HCT116 (cell line): ENCODE results near the gene HSPA13.

ENCODE experiments used
- CBX3 ChIP-seq: IDR thresholded peaks from 2 replicates; pipeline ENCODE4 v1.6.1; 2012; ENCODE audit warnings: low read depth
- EZH2 ChIP-seq: fragments of 200-600 bp; sonication (generic); IDR thresholded peaks from 2 replicates; pipeline ENCODE4 v1.6.1; 2017; ENCODE audit warnings: antibody characterized with exemption, mixed run types
- EZH2phosphoT487 ChIP-seq: fragments of 200-600 bp; IDR thresholded peaks from 2 replicates; pipeline ENCODE4 v1.6.1; 2018; ENCODE audit warnings: antibody characterized with exemption, borderline replicate concordance
- JUND ChIP-seq: IDR thresholded peaks from 2 replicates; pipeline ENCODE4 v1.6.1; 2012
- POLR2A ChIP-seq: IDR thresholded peaks from 2 replicates; pipeline ENCODE4 v1.7.0; 2011; ENCODE audit warnings: borderline replicate concordance; ENCODE audit not compliant: insufficient read depth, insufficient read length; ENCODE audit errors: extremely low read depth
- POLR2AphosphoS5 ChIP-seq: IDR thresholded peaks from 2 replicates; pipeline ENCODE4 v1.6.1; 2011; ENCODE audit warnings: mild to moderate bottlenecking, low read depth, low read length, moderate library complexity
- SIN3A ChIP-seq: IDR thresholded peaks from 2 replicates; pipeline ENCODE4 v1.6.1; 2012; ENCODE audit warnings: low read depth
- SP1 ChIP-seq: IDR thresholded peaks from 2 replicates; pipeline ENCODE4 v1.6.1; 2012; ENCODE audit warnings: low read depth
- YY1 ChIP-seq: IDR thresholded peaks from 2 replicates; pipeline ENCODE4 v1.6.1; 2011; ENCODE audit warnings: low read length, low read depth, moderate library complexity, mild to moderate bottlenecking; ENCODE audit not compliant: insufficient replicate concordance; ENCODE audit errors: extremely low read depth
- ZNF274 ChIP-seq: fragments of 200-500 bp; sonication (Bioruptor generic); IDR thresholded peaks from 2 replicates; pipeline ENCODE4 v1.6.1; 2014; ENCODE audit warnings: mild to moderate bottlenecking, low read depth, low read length, inconsistent platforms
- TF ChIP-seq, protein P1 (sequence below), 3 experiments: fragments of 200-600 bp in 1 of 3; sonication (generic) in 1 of 3; IDR thresholded peaks in 2 of 3; conservative IDR thresholded peaks in 1 of 3; 2 replicates each; pipeline ENCODE4 v1.5.1; 2012 to 2017; ENCODE audit warnings: low read depth in 2 of 3, low read length in 2 of 3, antibody characterized with exemption in 1 of 3, borderline replicate concordance in 1 of 3, control low read depth in 1 of 3, mild to moderate bottlenecking in 1 of 3, mixed read lengths in 1 of 3, mixed run types in 1 of 3, moderate library complexity in 1 of 3; ENCODE audit not compliant: insufficient read depth in 1 of 3
- TF ChIP-seq, protein P2 (sequence below): IDR thresholded peaks from 2 replicates; pipeline ENCODE4 v1.6.1; 2012
- TF ChIP-seq, protein P3 (sequence below): IDR thresholded peaks from 2 replicates; pipeline ENCODE4 v1.6.1; 2012

DNA sequence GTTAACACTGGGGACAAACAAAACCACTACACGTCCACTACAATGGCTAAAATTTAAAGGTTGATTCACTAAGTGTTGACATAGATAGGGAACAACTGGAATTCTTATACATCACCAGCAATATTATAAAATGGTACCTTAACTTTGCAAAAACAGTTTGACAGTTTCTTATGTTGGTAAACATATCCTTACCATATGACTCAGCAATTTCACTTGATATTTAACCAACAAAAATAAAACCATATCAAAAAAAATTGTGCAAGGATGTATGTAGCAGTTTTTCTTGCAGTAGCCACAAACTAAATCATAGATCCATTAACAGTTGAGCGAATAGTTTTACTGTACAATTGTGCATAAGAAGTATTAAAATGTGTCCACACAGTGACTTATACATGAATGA, 5.3 kb upstream of the HSPA13 start:
- TF ChIP-seq, protein P1, sequence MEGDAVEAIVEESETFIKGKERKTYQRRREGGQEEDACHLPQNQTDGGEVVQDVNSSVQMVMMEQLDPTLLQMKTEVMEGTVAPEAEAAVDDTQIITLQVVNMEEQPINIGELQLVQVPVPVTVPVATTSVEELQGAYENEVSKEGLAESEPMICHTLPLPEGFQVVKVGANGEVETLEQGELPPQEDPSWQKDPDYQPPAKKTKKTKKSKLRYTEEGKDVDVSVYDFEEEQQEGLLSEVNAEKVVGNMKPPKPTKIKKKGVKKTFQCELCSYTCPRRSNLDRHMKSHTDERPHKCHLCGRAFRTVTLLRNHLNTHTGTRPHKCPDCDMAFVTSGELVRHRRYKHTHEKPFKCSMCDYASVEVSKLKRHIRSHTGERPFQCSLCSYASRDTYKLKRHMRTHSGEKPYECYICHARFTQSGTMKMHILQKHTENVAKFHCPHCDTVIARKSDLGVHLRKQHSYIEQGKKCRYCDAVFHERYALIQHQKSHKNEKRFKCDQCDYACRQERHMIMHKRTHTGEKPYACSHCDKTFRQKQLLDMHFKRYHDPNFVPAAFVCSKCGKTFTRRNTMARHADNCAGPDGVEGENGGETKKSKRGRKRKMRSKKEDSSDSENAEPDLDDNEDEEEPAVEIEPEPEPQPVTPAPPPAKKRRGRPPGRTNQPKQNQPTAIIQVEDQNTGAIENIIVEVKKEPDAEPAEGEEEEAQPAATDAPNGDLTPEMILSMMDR (IDR thresholded peaks at IDR 0.05 in 2 of 3, conservative IDR thresholded peaks at IDR 0.05 in 1 of 3; ENCODE audit: borderline replicate concordance in 1 of 3, insufficient read depth in 1 of 3, low read depth in 2 of 3, low read length in 2 of 3): no peak
- no peak for TF ChIP-seq SIN3A
- no peak for TF ChIP-seq EZH2
- no peak for TF ChIP-seq JUND
- no peak for TF ChIP-seq CBX3
- TF ChIP-seq, protein P2, sequence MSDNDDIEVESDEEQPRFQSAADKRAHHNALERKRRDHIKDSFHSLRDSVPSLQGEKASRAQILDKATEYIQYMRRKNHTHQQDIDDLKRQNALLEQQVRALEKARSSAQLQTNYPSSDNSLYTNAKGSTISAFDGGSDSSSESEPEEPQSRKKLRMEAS: no peak
- no peak for TF ChIP-seq EZH2phosphoT487
- no peak for TF ChIP-seq YY1
- no peak for TF ChIP-seq ZNF274
- TF ChIP-seq SP1: no peak
- no peak for TF ChIP-seq POLR2AphosphoS5
- TF ChIP-seq, protein P3, sequence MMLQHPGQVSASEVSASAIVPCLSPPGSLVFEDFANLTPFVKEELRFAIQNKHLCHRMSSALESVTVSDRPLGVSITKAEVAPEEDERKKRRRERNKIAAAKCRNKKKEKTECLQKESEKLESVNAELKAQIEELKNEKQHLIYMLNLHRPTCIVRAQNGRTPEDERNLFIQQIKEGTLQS: no peak
- TF ChIP-seq POLR2A: no peak
